ENCODE data around the gene WDFY1. TPM values are rescaled to one million over a fixed set of nuclear protein-coding genes. Genes with fewer than 3 reads are reported as not detected.

Gene WDFY1
- total and polyA plus RNA-seq, 2 donors from 2014 or later: 10.4 to 38.4 TPM

- Histone ChIP-seq H3K27me3 (ENCODE audit: control insufficient read depth, insufficient read depth, low read length) (no peaks in the 10 kb centered on the region), H3K36me3 (ENCODE audit: control insufficient read depth in 2 of 3, insufficient read depth in 3 of 3, low read length in 3 of 3) (no peaks in the 10 kb centered on the region), H3K27ac (ENCODE audit: low read depth in 2 of 2, low read length in 2 of 2) (no peak overlapping the region), H3K9me3 (ENCODE audit: control insufficient read depth in 2 of 3, insufficient read depth in 1 of 3, low read length in 3 of 3) (no peaks in the 10 kb centered on the region), H3K4me1 (ENCODE audit: control insufficient read depth in 2 of 3, insufficient read depth in 2 of 3, low read depth in 1 of 3, low read length in 3 of 3) (peaks cover 0 to 5% (median 5%) of the 10 kb centered on the region in 3 donors), H3K4me3 (ENCODE audit: low read length in 3 of 3) (peak overlapping the region in 1 of 3 donors; percentile 38), H3K9ac (ENCODE audit: low read length in 3 of 3) (no peak overlapping the region)
- intact Hi-C loops (cut with DNase I): no loop called here
- no peak for TF ChIP-seq CTCF (IDR thresholded peaks at IDR 0.05; ENCODE audit: borderline replicate concordance, extremely low read depth, insufficient read depth)
- DNase-seq (no peak), FAIRE-seq (no peak)
Observed at GRCh38 chr2:223945755-223946154, 620 bp upstream of the WDFY1 start.

GRCh38 chr2:223944166-223944702, 901 bp downstream of the WDFY1 start:
- H3K27ac ChIP-seq (ENCODE audit: low read depth in 2 of 2, low read length in 2 of 2): peak overlapping the region; percentile 89 to 92
- no peak for TF ChIP-seq CTCF (IDR thresholded peaks at IDR 0.05; ENCODE audit: borderline replicate concordance, extremely low read depth, insufficient read depth)
- intact Hi-C loops (cut with DNase I): no loop called here
- peak overlapping the region; percentile 42 to 90 (median 89) for H3K9ac ChIP-seq (ENCODE audit: low read length in 3 of 3)
- peak overlapping the region; percentile 60 to 82 (median 70) for H3K4me3 ChIP-seq (ENCODE audit: low read length in 3 of 3)
- FAIRE-seq (no peak), DNase-seq (peak; percentile 62 to 80 (median 64))
- peaks cover 0 to 5% (median 5%) of the 10 kb centered on the region in 3 donors for H3K4me1 ChIP-seq (ENCODE audit: control insufficient read depth in 2 of 3, insufficient read depth in 2 of 3, low read depth in 1 of 3, low read length in 3 of 3)
- H3K36me3 ChIP-seq (ENCODE audit: control insufficient read depth in 2 of 3, insufficient read depth in 3 of 3, low read length in 3 of 3): no peaks in the 10 kb centered on the region
- no peaks in the 10 kb centered on the region for H3K27me3 ChIP-seq (ENCODE audit: control insufficient read depth, insufficient read depth, low read length)
- H3K9me3 ChIP-seq (ENCODE audit: control insufficient read depth in 2 of 3, insufficient read depth in 1 of 3, low read length in 3 of 3): no peaks in the 10 kb centered on the region

GRCh38 chr2:223943561-223944008, 1.6 kb downstream of the WDFY1 start:
- Histone ChIP-seq H3K27ac (ENCODE audit: low read depth in 2 of 2, low read length in 2 of 2) (no peak overlapping the region), H3K9ac (ENCODE audit: low read length in 3 of 3) (peak overlapping the region; percentile 42 to 90 (median 89)), H3K9me3 (ENCODE audit: control insufficient read depth in 2 of 3, insufficient read depth in 1 of 3, low read length in 3 of 3) (no peaks in the 10 kb centered on the region), H3K4me3 (ENCODE audit: low read length in 3 of 3) (peak overlapping the region; percentile 60 to 82 (median 70)), H3K27me3 (ENCODE audit: control insufficient read depth, insufficient read depth, low read length) (no peaks in the 10 kb centered on the region), H3K4me1 (ENCODE audit: control insufficient read depth in 2 of 3, insufficient read depth in 2 of 3, low read depth in 1 of 3, low read length in 3 of 3) (peaks cover 0 to 5% (median 5%) of the 10 kb centered on the region in 3 donors), H3K36me3 (ENCODE audit: control insufficient read depth in 2 of 3, insufficient read depth in 3 of 3, low read length in 3 of 3) (no peaks in the 10 kb centered on the region)
- no peak for TF ChIP-seq CTCF (IDR thresholded peaks at IDR 0.05; ENCODE audit: borderline replicate concordance, extremely low read depth, insufficient read depth)
- intact Hi-C loops (cut with DNase I): no loop called here
- DNase-seq: peak in 3 of 5 donors; percentile 27 to 61 (median 52)
- no peak for FAIRE-seq
